CD4-positive, alpha-beta T cell treated with Interleukin-17A for 4 hours (primary cell): ENCODE data around the gene MYL7.
"Not testable (repeated sequence)": the region's sequence is repeated elsewhere in the genome, so short reads cannot be mapped to it uniquely, and the experiment has no call there.

Experiments
- DNase-seq: peaks from one replicate; pipeline ENCODE4 v3.0.0-alpha.2; 2020; ENCODE audit warnings: mixed read lengths

The MYL7 gene, protein sequence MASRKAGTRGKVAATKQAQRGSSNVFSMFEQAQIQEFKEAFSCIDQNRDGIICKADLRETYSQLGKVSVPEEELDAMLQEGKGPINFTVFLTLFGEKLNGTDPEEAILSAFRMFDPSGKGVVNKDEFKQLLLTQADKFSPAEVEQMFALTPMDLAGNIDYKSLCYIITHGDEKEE

DNA sequence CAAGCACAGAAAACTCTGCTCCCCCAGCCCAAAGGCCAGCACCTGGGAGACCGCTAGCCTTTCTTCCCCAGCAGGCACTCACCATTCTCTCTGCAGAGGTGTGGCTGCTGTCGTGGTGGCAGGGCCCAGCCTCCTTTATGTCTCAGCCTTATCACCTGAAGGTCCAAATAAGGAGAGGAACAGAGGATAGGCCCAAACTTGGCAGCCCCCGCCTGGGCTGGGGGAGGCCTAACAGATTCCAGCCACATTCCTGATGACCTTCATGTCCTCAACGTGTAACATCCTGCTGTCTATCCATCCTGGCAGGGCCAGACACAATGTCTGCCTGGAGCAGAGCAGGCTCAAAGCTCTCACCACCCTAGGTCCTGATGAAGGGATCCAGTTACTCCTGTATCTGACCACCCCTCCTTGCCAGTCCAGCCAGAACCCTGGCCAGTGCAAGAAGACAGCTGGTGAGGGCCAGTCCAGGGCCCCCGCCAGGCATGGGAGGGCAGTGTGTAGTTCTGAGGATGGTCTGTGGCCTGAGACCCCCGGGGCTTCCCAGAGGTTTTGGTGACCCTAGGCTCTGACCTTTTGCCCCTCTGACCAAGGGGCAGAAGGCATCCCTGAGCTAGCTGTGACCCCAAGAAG is at the start of gene MYL7:
TSS of gene MYL7 (minus strand) at position 112 of the 630 bp plus-strand sequence. CDS start at position 85, 27 bp downstream.
- DNase-seq = no peak

- no peak for DNase-seq
Measured at GRCh38 chr7:44189993-44190872, 49.1 kb upstream of the MYL7 start.

DNA sequence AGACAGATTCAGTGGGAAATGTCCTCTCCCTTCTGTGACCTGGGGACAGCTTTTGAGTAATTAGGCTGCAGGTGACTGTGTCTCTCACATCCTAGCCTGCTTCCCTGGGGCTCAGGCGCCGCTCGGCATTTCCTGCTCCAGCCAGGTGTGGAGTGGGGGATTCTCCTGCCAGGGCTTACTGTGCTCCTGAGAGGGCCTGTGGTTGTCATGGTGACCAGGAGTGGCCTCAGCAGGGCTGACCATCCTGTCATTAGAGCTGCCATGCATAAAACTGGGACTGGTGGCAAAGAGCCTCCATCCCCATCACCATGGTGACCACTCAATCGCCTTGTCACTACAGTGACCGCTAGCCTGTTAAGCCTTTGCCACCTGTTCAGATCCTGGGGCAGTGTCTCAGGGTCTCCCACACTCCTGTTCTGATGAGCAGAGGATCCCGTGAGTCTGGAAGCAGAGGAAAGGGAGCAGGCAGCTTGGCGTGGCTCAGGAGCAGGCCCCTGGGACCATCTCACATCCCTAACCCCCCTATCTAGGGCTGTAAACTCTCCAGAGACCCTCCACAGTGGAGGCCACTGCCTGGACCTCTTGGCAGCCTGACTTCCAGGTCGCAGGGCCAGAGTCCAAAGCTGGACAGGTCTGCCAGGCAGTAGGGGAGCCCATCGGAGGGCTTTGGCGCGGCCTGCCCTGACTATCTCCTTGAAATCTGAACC is 48.3 kb upstream of the MYL7 start, which contains the start of gene GCK:
TSS of gene GCK (minus strand) at position 154 of the 707 bp plus-strand sequence. CDS start 486 bp downstream, outside the sequence.
- no peak for DNase-seq

- DNase-seq = no peak
Measured at GRCh38 chr7:44188480-44189225, 47.5 kb upstream of the MYL7 start.

GRCh38 chr7:44187636-44188416 is 46.7 kb upstream of the MYL7 start:
- no peak for DNase-seq

GRCh38 chr7:44186736-44187135 is 45.6 kb upstream of the MYL7 start:
- no peak for DNase-seq

DNA sequence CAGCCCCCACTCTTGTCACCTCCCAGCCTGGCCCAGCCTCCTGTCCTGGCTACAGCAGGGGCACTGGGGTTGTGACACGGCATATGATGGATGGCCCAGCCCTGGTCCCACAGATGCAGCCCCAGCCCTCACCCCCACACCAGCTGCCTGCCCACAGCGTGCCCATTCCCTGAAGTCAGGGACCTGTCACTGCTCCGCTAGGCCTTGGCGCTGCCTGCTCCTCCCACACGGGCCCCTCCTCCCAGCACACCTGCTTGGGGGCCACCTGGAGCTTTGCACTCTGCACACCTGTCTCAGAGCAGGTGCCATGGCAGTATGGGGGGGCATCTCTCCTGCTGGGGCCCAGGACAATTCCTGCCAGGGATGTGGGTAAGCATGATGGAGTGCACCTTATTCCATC is 44.6 kb upstream of the MYL7 start:
- DNase-seq = no peak

DNA sequence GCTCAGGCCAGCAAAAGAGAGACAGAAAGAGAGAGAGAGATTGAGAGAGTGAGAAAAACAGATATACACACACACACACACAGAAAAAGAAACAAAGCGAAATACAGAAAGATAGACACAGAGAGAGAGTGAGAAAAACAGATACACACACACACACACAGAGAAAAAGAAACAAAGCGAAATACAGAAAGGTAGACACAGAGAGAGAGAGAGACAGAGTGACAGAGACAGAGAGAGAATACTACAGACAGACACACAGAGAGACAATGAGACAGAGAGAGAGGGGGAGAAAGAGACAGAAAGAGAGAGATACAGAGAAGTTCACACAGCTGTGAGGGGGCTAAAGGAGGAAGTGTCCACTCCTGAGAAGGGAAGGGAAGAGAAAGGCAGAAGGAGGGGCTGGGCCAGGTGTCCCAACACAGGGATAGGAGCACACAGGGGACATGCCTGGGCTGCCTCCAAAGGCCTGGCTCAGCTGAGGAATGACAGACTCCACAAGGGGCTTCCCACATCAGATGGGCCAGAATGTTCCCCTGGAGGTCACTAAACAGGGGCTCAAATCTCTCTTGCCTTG is 43.8 kb upstream of the MYL7 start:
- DNase-seq = no peak

DNA sequence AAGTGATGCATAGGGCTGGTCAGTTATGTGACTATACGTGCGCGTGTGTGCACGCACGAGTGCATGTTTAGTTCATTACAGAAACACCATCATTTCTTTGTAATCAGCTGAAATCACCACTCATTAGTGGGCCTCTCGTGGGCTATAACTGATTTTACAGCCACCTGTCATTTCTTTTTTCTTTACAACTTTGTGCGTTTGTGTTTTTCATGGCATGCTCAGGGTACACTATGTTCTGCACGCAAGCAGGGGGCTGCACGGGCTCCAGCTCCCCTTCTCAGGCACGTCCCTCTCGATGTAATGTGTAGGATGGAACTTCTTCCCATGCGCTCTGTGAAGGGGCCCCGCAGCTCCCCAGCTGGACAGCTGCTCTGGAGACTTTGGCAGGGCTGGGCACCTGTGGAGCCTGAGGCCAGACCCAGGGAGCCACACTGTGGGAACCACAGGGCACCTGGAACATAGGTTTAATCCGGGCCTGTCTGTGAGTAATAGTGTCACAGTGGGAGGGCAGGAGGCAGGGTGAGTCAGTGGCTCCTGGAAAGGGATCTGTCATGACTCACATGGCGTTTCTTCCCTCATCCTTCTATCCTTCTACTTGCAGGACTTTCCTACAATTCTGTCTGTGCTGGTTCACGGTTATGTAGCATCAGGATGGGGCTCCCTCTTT is 43.2 kb upstream of the MYL7 start:
- no peak for DNase-seq

DNA sequence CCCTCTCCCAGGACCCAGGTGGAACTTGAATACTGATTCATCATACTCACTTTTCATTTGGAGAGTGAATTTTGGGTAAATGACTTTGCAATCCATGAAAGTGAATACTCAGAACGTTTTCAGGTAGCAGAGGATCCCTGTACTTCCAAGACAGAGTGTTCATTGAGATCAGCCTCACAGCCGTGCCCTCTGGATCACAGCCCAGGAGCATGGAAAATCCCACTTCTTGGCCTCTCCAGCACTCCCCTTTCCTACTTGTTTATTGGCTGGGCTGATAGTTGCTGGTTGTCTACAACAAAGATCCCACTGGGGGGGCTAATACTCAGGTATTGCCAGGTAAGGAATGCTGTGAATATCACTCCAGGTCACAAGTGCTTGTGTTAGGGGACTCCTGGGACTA is 42.3 kb upstream of the MYL7 start:
- DNase-seq = no peak

DNA sequence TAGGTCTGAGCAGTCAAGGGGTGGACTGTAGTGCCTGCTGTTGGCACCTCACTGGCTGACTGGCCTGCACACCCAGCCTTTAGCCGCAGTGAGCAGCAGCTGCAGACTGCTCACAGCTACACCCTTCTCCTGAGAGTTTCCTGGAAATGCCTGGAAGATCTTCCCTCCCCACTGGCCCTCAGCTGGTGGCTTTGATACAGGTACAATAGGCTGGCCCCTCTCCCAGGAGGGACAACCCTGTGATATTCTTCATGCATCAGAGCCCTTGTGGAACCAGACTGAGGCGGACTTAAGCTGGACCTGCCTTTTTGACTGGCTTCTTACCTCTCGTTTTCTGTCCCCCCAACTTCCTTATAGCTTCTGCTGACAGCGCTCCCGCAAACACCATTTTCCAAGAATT is 41.7 kb upstream of the MYL7 start:
- DNase-seq = no peak

GRCh38 chr7:44180631-44181030 is 39.5 kb upstream of the MYL7 start:
- no peak for DNase-seq

GRCh38 chr7:44177570-44178131 is 36.5 kb upstream of the MYL7 start:
- no peak for DNase-seq

DNA sequence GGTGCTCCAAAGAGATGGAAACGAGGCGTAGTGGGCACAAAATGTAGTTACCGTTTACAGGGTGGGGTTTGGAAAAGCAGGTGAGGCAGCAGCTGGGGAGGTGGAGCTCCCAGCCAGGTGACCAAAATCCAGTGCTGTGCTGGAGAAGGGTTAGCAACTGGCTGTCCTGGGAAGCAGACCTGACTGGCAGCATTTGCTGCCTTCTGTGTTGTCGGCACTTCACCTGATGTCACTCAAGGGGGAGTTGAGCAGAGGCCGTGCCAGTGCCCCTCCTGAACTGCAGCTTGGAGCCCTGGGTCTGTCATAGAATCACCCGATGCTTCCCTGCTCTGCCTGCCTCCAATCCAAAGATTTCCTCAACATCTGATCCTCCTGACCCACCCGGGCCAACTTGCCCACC is 35.4 kb upstream of the MYL7 start:
- no peak for DNase-seq

- no peak for DNase-seq
Measured at GRCh38 chr7:44175730-44176129, 34.6 kb upstream of the MYL7 start.

DNA sequence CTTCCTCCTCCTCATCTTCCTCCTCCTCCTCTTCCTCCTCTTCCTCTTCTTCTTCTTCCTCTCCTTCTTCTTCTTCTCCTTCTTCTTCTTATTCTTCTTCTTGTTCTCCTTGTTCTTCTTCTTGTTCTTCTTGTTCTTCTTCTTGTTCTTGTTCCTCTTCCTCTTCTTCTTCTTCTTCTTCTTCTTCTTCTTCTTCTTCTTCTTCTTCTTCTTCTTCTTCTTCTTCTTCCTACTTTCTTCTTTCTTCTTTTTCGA is 33.5 kb upstream of the MYL7 start:
- not testable (repeated sequence) for DNase-seq

DNA sequence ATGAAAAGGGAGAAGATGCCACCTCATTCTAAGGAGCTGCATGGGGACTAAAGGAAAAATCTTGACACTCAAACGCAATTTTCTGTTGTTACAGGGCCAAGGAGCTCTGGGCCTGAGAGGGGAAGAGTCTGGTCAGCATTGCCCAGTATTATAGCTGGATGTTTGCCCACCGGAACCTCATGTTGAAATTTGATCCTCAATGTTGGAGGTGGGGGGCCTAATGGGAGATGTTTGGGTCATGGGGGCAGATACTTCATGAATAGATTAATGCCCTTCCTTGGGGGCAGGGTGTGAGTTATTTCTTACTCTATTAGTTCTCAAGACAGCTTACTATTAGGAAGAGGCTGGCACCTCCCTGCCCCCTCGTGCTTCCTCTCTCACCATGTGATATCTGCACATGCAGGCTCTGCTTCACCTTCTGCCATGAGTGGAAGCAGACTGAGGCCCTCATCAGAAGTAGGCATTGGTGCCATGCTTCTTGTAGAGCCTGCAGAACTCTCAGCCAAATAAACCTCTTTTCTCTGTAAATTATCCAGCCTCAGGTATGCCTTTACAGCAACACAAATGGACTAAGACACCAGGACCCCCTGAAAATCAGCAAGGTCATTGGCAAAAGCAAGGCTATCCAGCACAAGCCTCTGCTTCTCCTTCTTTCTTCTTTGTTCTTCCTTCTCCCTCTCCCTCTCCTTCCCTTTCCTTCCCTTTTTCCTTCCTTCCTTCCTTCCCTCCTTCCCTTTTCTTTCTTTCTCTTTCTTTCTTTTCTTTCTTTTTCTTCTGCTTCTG is 33.0 kb upstream of the MYL7 start:
- DNase-seq = no peak

DNA sequence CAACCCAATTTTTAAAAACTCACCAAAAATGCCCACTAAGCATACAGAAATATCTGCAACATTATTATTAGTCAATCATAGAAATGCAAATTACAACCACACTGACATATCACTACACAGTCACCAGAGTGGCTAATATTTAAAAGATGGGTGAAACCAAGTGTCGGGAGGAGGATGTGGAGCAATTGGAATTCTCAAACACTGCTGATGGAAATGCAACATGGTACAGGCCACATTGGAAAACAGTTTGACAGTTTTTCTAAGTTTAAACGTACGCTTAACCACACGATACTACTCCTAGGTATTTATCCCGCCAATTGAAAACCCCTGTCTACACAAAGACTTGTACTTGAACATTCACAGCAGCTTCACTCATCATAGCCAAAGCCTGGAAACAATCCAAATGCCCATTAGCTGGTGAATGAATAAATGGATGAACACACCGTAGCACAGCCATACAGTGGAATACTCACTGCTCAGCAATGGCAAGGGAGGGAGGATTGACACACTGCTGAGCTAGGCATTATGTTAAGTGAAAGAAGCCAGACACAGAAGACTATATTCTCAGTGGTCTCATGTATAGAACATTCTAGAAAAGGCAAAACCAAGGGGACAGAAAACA is 31.8 kb upstream of the MYL7 start:
- DNase-seq = no peak

GRCh38 chr7:44172352-44172751 is 31.2 kb upstream of the MYL7 start:
- no peak for DNase-seq
